HG03045 (cell line): ENCODE data around the gene KNOP1.
"Not testable (repeated sequence)": the region's sequence is repeated elsewhere in the genome, so short reads cannot be mapped to it uniquely, and the experiment has no call there.

Experiments used
- ATAC-seq: cut with Tn5 transposase; IDR thresholded peaks from one replicate; pipeline ENCODE4 v1.9.1; 2021; ENCODE audit warnings: mild to moderate bottlenecking, moderate library complexity; ENCODE audit not compliant: unreplicated experiment

Gene KNOP1

DNA sequence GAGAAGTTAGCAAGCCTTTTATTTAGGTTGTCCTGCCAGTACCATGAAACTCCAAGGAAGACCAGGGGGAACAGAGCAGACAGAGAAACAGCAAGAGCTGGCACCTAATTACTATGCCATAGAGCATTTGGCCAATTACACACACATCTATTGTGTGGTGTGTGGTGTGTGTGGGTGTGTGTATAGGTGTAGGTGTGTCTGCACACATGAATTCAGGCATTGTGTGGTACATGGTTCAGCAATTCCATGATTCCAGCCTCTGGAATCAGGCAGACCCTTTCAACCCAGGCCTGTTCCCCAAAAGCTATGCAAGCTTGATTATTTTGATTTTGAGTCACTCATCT, 25.8 kb upstream of the KNOP1 start:
- no peak for ATAC-seq

DNA sequence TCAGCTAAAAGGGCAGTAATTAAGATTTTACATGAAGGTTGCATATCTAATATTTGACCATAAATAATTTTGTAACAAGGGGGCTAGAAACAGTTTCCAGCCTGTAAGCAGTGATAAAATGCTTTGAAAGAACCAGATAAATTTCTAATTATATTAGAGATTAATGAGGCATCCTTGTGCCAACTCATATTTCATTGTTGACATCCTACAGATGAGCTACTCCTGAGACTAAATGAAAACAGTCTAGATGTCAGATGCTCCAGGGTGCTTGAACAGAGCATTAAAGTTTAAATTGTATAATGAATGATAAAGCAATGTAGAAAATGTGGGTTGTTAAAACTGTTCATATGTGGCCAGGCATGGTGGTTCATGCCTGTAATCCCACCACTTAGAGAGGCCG, 23.3 kb upstream of the KNOP1 start:
- no peak for ATAC-seq

- ATAC-seq = no peak
These were observed 19.4 kb upstream of the KNOP1 start for GRCh38 chr16:19737306-19738038.

DNA sequence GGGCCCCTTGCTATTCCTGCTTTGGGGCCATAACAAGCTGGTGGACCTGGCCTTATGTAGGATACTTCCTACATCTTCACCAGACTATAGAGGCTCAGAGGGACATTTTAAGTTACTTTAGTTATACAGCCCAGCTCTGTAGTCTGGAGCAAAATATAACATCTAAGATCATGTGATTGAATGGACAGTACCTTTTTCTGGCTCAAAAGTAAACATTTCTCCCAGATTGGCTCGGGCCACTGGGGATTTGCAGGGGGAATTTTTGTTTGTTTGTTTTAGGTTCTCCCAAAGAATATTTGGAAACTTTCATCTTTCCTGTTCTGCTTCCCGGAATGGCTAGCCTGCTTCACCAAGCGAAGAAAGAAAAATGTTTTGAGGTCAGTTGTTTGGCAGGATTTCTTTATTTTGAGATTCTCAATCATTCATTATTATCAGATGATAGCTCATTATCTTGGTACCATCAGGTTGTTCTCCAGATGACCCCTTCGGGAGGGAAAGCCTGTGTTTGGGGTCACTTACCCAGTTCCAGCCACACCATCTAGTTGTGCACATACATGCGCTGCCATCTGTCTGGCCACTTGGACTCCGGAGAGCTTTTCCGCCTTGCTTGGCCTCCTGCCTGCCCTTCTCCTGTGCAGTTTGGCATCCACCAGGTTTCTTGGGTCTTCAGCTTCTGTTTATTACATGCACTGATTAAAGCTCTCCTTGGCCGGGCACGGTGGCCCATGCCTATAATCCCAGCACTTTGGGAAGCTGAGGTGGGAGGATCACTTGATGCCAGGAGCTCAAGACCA, 17.2 kb upstream of the KNOP1 start:
- no peak for ATAC-seq

- ATAC-seq = no peak
These were observed 15.5 kb upstream of the KNOP1 start for GRCh38 chr16:19733551-19733950.

DNA sequence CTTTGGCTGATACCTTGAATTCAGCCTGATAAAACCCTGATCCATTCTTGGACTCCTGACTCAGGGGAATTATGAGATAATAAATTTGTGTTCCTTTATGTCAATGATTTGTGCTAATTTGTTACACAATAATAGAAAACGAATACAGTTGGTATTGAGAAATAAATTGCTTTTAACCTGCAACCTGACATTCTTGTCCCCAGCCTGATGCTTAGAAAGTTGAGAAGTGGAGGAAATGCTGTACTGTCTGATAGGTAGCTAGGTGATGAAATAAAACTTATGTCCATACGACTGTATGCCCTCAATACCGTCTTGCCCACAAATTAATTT, 10.6 kb upstream of the KNOP1 start:
- ATAC-seq = no peak

DNA sequence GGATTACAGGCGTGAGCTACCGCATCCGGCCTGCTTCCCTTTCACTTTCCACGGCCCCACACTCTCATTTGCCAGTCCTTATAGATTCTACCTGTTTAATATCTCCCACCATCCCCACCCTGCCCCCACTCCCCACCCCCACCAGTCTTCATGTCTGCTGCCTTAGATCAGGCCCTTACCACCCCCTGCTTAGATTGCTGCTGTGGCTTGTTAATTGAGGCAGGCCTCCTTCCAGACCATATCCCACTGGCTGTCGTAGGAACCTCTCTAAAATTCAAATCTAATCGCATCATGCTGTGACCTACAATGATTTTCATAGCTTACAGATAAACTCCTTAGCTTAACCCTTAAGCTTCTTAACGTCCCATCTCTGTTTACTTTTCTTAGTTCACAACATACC, 5.0 kb upstream of the KNOP1 start:
- no peak for ATAC-seq

- ATAC-seq = no peak
These were observed 4.4 kb upstream of the KNOP1 start for GRCh38 chr16:19722269-19722952.

GRCh38 chr16:19718624-19718965, 568 bp upstream of the KNOP1 start:
- ATAC-seq = no peak

- no peak for ATAC-seq
These were observed 713 bp downstream of the KNOP1 start for GRCh38 chr16:19717314-19717713.

- ATAC-seq = not testable (repeated sequence)
These were observed 1.3 kb downstream of the KNOP1 start for GRCh38 chr16:19716728-19717127.

- ATAC-seq = no peak
These were observed 1.8 kb downstream of the KNOP1 start for GRCh38 chr16:19716183-19716582.

- no peak for ATAC-seq
These were observed 2.5 kb downstream of the KNOP1 start for GRCh38 chr16:19715566-19715965.

GRCh38 chr16:19713697-19714096, 4.3 kb downstream of the KNOP1 start:
- ATAC-seq = no peak

DNA sequence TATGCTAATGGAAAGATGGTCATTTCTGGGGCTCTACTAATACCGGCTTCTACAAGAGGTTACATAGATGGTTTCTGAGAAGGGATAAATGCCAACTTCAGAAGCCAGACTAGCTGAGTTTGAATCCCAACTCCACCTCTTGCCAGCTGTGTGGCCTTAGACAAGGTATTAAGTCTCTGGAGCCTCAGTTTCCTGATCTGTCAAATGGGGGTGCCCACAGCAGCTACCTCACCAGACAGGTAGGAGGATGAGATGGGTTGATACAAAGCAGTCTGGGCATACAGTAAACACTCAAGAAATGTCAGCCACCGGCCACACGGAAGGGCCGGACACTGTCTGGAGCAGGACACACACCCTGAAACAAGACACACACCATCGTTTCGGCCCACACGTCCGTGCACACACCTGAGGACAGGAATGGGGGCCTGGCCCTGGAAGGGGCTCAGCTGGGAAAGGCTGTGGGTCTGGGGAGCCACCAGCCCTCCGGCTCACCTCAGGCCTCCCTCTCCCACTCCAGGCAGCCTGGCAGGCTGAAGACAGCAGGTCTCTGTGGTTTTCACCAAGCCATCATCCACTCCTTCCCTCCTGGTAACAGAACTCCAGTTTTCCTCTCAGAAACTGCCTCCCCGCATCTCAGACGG, 5.5 kb downstream of the KNOP1 start:
- no peak for ATAC-seq

DNA sequence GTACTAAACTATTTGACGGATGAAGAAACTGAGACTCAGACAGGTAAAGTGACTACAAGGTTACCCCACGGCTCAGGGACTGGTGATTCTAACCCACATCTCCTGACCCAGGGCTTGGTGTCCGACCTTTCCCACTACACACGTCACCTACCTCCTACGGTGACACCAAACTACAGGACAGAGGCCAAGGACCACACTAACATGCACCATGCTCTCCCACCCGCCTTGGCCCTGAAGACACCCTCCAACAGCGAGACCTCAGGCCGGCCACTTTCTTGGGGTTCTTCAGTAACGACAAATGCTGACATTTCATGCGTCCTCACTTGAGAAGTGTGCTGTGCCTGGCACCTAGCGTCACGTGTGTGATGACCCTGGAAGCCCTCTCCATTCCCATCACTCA, 6.4 kb downstream of the KNOP1 start:
- no peak for ATAC-seq

DNA sequence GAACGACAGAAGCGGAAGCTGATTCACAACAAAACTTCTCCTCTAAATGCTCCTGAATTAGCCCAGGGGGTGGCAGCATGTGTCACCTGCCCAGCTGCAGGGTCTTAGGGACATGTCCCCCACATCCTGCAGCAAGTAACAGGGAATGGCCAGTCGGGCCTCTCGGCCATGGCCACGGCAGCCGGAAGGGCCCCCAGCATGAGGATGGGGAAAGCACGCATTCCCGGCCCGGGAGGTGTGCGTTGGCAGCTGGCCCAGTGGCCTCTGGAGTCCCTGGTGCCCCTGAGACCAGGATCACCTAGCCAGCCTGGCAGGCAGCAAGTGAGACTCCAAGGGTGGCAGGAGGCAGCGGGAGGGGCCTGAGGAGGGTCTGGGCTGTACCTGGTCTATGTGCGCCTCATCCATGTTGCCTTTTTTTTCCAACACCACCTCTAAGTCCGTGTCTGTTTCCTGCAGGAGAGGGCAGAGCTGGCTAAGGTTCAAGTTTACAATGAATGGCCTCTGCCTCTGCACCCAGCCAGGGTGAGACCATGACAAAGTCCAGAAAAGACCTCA, 7.0 kb downstream of the KNOP1 start:
- no peak for ATAC-seq

DNA sequence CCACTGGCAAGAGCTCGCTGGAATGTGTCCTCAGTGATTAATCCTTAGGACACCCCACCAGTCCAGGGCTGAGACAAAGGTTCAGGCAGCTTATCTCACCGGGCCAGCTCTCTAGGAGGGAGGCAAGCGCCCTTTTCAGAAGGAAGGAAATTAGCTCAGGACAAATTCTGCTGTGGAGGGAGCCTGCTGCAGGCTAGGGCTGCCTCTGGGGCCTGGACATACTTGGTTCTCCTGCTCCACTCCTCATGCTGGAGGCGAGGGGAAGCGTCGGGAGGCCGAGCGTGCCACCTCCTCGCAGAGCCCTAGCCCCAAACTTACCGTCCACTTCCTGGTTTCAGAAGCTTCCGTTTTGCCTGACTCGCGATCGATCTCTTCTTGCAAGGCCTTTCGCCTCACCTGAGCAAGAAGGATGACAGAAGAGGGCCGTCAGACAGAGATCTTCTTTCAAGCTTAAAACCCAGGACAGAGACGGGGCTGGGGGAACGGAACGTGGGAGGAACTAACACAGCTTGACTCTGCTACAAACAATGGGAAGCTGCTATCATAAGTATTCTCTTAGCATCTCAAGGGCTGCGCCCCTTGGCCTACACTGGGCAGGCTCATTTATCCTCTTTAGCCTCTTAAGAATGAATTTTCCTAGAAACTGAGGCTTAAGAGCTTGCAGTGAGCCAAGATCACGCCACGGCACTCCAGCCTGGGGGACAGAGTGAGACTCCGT, 7.7 kb downstream of the KNOP1 start:
- ATAC-seq = no peak

DNA sequence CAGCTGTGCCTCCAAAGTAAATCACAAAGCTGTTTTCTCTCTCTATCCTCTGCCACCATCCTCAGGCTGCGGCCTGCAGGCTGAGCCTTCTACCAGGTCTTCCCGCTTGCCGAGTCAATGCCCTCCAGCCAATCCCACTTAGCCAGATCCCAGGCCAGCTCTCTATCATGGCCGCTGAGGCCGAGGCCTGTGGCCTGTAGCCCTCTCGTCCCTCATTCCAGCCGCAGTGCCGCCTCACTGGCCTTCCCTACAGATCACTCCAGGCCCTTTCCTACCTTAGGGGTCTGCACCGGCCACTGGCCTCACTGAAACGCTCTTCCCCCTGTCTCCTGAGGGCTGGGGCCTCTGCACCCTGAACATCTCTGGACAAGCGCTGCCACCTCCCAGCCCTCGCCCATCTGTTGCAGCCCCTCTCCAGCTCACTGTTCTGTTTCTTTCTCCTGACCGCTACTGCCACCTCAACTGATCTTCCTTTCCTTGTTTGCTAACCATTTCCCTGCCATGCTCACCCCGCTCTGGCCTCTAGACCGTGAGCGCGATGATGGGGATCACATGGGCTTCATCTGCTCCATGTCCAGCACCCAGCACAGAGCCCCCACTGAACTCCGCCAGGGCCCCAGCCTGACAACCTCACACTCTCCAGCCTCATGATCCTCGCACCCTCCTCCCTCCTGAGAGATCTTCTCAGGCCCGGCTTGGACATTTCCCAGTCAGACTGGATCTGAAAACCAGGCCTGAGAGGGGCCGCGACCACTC, 8.5 kb downstream of the KNOP1 start:
- ATAC-seq = no peak
